GM12878 (cell line): ENCODE results near the gene KRT31. TPM values are rescaled to one million over a fixed set of nuclear protein-coding genes. Genes with fewer than 3 reads are reported as not detected.

Experiments
- ATAC-seq: fragments of 200-7000 bp; cut with Tn5 transposase; 3 replicates; pipeline ENCODE4 v1.9.1; 2020; ENCODE audit warnings: mild to moderate bottlenecking, moderate library complexity
- BruUV-seq: library from RNA; stranded (reverse); fragments of 400-500 nt; replicated peaks from 2 replicates; lab custom pipeline; 2021; lab: Mats Ljungman, UMichigan
- CTCF ChIA-PET: fragments of 300-600 bp; sonication (Branson Sonifier 250); formaldehyde crosslinking; extraction: SDS; loops from one replicate; lab custom pipeline; 2021; ENCODE audit warnings: inconsistent platforms; lab: Yijun Ruan, JAX
- POLR2A ChIA-PET: fragments of 350-600 bp; formaldehyde crosslinking; extraction: SDS; loops from one replicate; lab custom pipeline; 2021; ENCODE audit warnings: inconsistent platforms; lab: Charles Lee
- RAD21 ChIA-PET: fragments of 300-600 bp; sonication (Branson Sonifier 250); formaldehyde crosslinking; loops from one replicate; lab custom pipeline; 2023; ENCODE audit warnings: antibody characterized with exemption; ENCODE audit not compliant: unreplicated experiment; lab: Charles Lee
- SMC1A ChIA-PET: fragments of 300-600 bp; sonication (Branson Sonifier 250); formaldehyde crosslinking; loops from one replicate; lab custom pipeline; 2023; ENCODE audit not compliant: unreplicated experiment, uncharacterized antibody; lab: Charles Lee
- DNase-seq: peaks from one replicate; pipeline ENCODE4 v3.0.0-alpha.2; 2011; ENCODE audit warnings: low read depth, low spot score
- FAIRE-seq: peaks from 3 replicates; lab custom pipeline; 2011; peaks lifted over from hg19 to GRCh38; lab: Jason Lieb, UNC
- H2AFZ ChIP-seq: 2 replicates; pipeline ENCODE4 v1.6.0; 2011; ENCODE audit warnings: low read depth, low read length, control low read depth; ENCODE audit not compliant: control insufficient read depth
- H3K27ac ChIP-seq: 2 replicates; pipeline ENCODE4 v1.5.1; 2011; ENCODE audit warnings: control low read depth; ENCODE audit not compliant: control insufficient read depth, insufficient read depth
- H3K27me3 ChIP-seq, 2 experiments: replicated peaks in 1 of 2; 2 replicates each; pipeline versions ENCODE4 v1.6.0 to v1.6.1; 2011; ENCODE audit warnings: low read length in 1 of 2; ENCODE audit not compliant: control insufficient read depth in 2 of 2, insufficient read depth in 2 of 2
- H3K36me3 ChIP-seq, 2 experiments: 2 replicates each; pipeline ENCODE4 v1.5.1; 2011; ENCODE audit warnings: low read length in 1 of 2; ENCODE audit not compliant: control insufficient read depth in 2 of 2, insufficient read depth in 2 of 2
- H3K4me1 ChIP-seq: 2 replicates; pipeline ENCODE4 v1.6.1; 2011; ENCODE audit warnings: mild to moderate bottlenecking, low read length, moderate library complexity, mixed read lengths; ENCODE audit not compliant: control insufficient read depth, insufficient read depth
- H3K4me2 ChIP-seq: 2 replicates; pipeline ENCODE4 v1.6.0; 2011; ENCODE audit warnings: control low read depth; ENCODE audit not compliant: control insufficient read depth, insufficient read depth
- H3K4me3 ChIP-seq: fragments of 200-600 bp; sonication (generic); 2 replicates; pipeline ENCODE4 v1.5.1; 2016
- H3K79me2 ChIP-seq: 2 replicates; pipeline ENCODE4 v1.6.0; 2011; ENCODE audit warnings: low read length; ENCODE audit not compliant: control insufficient read depth, insufficient read depth
- H3K9ac ChIP-seq: 2 replicates; pipeline ENCODE4 v1.8.0; 2011; ENCODE audit warnings: low read length, control low read depth, mixed read lengths; ENCODE audit not compliant: control insufficient read depth, insufficient read depth
- H3K9me3 ChIP-seq: replicated peaks from 3 replicates; pipeline ENCODE4 v1.5.1; 2011; ENCODE audit warnings: mild to moderate bottlenecking, low read length; ENCODE audit not compliant: control insufficient read depth, insufficient read depth
- H4K20me1 ChIP-seq: 2 replicates; pipeline ENCODE4 v1.6.0; 2011; ENCODE audit not compliant: control insufficient read depth, insufficient read depth
- ASH2L ChIP-seq: fragments of 300-600, 200-600 bp; sonication (generic); IDR thresholded peaks from 2 replicates; pipeline ENCODE4 v1.6.1; 2017; ENCODE audit warnings: low read depth, mild to moderate bottlenecking, borderline replicate concordance
- CBFB ChIP-seq: IDR thresholded peaks from 2 replicates; pipeline ENCODE4 v1.6.1; 2016; ENCODE audit warnings: antibody characterized with exemption, low read depth
- CHD4 ChIP-seq: fragments of 200-600 bp; sonication (generic); IDR thresholded peaks from 2 replicates; pipeline ENCODE4 v1.6.1; 2016; ENCODE audit warnings: mild to moderate bottlenecking
- NFYA ChIP-seq: IDR thresholded peaks from 2 replicates; pipeline ENCODE4 v1.6.1; 2011; ENCODE audit warnings: low read depth, mild to moderate bottlenecking, low read length, improper control_type of control experiment, borderline replicate concordance
- RBBP5 ChIP-seq: fragments of 200-600 bp; sonication (generic); conservative IDR thresholded peaks from 2 replicates; pipeline ENCODE4 v1.6.1; 2016
- STAT3 ChIP-seq: IDR thresholded peaks from 2 replicates; pipeline ENCODE4 v1.6.1; 2011; ENCODE audit warnings: low read depth, low read length, improper control_type of control experiment
- WGBS: methylation state at CpG from one replicate; pipeline ENCODE4 v1.1.6; 2016; ENCODE audit warnings: low lambda C conversion rate; ENCODE audit not compliant: insufficient replicate concordance, insufficient coverage; ENCODE audit errors: missing lambda C conversion rate; 5-methylcytosine and 5-hydroxymethylcytosine counted together
- in situ Hi-C: fragments of 300-500 bp; cut with MboI; formaldehyde crosslinking; loops from 9 replicates; pipeline ENCODE4 v1.14.3; 2018; ENCODE audit warnings: mixed read lengths
- intact Hi-C: fragments of 100-400 bp; cut with micrococcal nuclease; formaldehyde crosslinking; loops from one replicate; pipeline ENCODE4 v1.14.2; 2022; ENCODE audit not compliant: unreplicated experiment
- polyA plus RNA-seq, 11 experiments: library from polyadenylated mRNA; depleted of rRNA in 4 of 11; unstranded in 6 of 11; stranded (reverse) in 5 of 11; fragments of >200 nt; fragmentation: Nextera tagmentation in 4 of 11; fragmentation: Illumina TruSeq in 1 of 11; extraction: Ambion mirVana in 4 of 11; extraction: Trizol in 1 of 11; gene quantifications; 1 replicate in 1 of 11; 2 replicates in 10 of 11; pipeline versions ENCODE4 v1.2.1 to v1.2.3, GENCODE V29; 2011 to 2016; ENCODE audit warnings: inconsistent platforms in 2 of 11, missing spikeins in 2 of 11, low read depth in 1 of 11
- total RNA-seq, 4 experiments: library from RNA; depleted of rRNA in 3 of 4; stranded (reverse); fragments of >200 nt in 3 of 4; fragmentation: Illumina TruSeq in 1 of 4; extraction: Trizol in 1 of 4; gene quantifications; 2 replicates each; pipeline versions ENCODE4 v1.2.1 to v1.2.3, GENCODE V29; 2013 to 2021

Gene KRT31
- total and polyA plus RNA-seq, 10 of the 15 experiments (the other 5 are each of a cell fraction or from before 2014, with no cell fraction given), result not detected

DNA sequence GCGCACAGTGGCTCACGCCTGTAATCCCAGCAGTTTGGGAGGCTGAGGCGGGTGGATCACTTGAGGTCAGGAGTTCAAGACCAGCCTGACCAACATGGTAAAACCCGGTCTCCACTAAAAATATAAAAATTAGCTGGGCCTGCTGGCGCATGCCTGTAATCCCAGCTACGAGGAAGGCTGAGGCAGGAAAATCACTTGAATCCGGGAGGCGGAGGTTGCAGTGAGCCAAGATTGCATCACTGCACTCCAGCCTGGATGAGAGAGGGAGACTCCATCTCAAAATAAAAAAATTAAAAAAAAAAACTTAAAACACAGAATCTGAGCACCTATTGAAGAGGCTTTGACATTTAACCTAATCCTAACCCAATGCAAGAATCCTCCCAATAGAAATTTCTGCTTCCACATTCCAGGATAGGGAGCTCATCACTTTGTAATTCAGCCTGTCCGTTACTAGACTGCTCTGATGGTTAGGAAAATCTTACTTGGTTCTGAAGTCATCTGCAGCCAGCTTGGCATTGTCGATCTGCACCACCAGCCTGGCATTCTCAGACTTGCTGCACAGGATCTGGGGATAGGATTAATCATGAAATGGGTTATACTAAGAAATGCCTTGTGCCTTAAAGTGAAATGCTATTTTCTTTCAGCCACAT lies 29.9 kb downstream of the KRT31 start:
- POLR2A ChIA-PET, result no interaction called here
- 45% methylated on average over 10 of the region's 10 CpGs for WGBS
- in situ Hi-C loops (no loop called here), intact Hi-C loops (no loop called here)
- no peak for TF ChIP-seq ASH2L
- no peak for TF ChIP-seq NFYA
- no peak for TF ChIP-seq CHD4
- Histone ChIP-seq H2AFZ (no peak overlapping the region), H3K9ac (no peak overlapping the region), H3K79me2 (no peaks in the 10 kb centered on the region), H3K9me3 (no peaks in the 10 kb centered on the region), H3K4me3 (no peak overlapping the region), H3K27ac (no peak overlapping the region), H3K4me1 (no peaks in the 10 kb centered on the region), H3K27me3 (peaks cover 0 to 2% of the 10 kb centered on the region in 2 experiments; a peak in 1 of 4 replicates), H3K4me2 (no peak overlapping the region), H4K20me1 (no peaks in the 10 kb centered on the region), H3K36me3 (no peaks in the 10 kb centered on the region)
- CTCF ChIA-PET, result no interaction called here
- no peak for DNase-seq
- BruUV-seq, result no TSS peak
- no peak for FAIRE-seq
- SMC1A ChIA-PET, result interaction anchor here (0.6 kb wide), 2 partner anchors 12 to 31 kb away, joined by 4 to 5 read pairs; no protein-coding TSS in a partner anchor
- no peak for ATAC-seq
- RAD21 ChIA-PET, result no interaction called here

DNA sequence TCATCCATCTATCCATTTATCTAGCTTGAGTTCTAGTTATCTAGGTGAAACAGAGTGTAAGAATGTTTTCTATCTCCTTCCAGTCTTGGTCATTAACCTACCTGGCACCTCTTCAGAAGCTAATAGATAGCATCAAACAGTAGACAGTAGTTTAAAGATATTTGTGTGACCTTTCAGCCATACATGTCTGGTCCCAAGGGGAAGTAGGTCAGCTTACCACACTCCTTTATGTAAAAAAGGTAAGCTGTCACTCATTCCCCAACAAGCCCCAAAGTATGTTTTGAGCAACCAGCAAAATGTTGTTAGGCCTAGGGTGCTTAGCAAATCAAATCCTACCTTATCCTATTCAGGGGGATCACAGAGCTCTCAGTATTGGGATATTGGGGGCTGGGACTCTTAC lies 31.3 kb downstream of the KRT31 start:
- FAIRE-seq, result no peak
- in situ Hi-C loops, result no loop called here
- Histone ChIP-seq H3K27me3 (peaks cover 0 to 2% of the 10 kb centered on the region in 2 experiments; a peak in 1 of 4 replicates), H3K27ac (no peak overlapping the region), H2AFZ (no peak overlapping the region), H4K20me1 (no peaks in the 10 kb centered on the region), H3K9ac (no peak overlapping the region), H3K79me2 (no peaks in the 10 kb centered on the region), H3K4me2 (no peak overlapping the region), H3K4me3 (no peak overlapping the region), H3K36me3 (no peaks in the 10 kb centered on the region), H3K4me1 (no peaks in the 10 kb centered on the region), H3K9me3 (no peaks in the 10 kb centered on the region)
- SMC1A ChIA-PET, result no interaction called here
- RAD21 ChIA-PET, result no interaction called here
- ATAC-seq, result no peak
- DNase-seq, result no peak
- POLR2A ChIA-PET, result no interaction called here
- intact Hi-C loops, result no loop called here
- BruUV-seq, result no TSS peak
- no peak for TF ChIP-seq RBBP5
- no peak for TF ChIP-seq STAT3
- no peak for TF ChIP-seq CBFB
- CTCF ChIA-PET, result no interaction called here
